Activated CD4-positive, alpha-beta T cell treated with anti-CD3 and anti-CD28 coated beads for 4 hours (primary cell): ENCODE data around the gene MCL1.
"Not testable (repeated sequence)": the region's sequence is repeated elsewhere in the genome, so short reads cannot be mapped to it uniquely, and the experiment has no call there.

ENCODE experiments used
- DNase-seq, 2 donors: peaks; one replicate each; pipeline ENCODE4 v3.0.0-alpha.2; 2020

The MCL1 gene

GRCh38 chr1:150601540-150601939 lies 22.1 kb upstream of the MCL1 start:
- no peak for DNase-seq

DNA sequence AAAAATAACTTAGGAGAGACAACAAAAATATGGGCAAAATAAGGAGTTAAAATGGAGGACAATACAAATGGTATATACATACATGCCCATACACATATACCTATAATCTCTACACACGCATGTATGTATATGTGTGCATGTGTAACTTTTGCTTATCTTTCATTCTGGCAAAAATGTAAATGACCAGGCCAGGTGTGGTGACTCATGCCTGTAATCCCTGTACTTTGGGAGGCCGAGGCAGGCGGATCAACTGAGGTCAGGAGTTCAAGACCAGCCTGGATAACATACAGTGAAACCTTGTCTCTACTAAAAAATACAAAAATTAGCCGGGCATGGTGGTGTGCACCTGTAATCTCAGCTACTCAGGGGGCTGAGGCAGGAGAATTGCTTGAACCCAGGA lies 18.9 kb upstream of the MCL1 start:
- not testable (repeated sequence) for DNase-seq

GRCh38 chr1:150596976-150597375 lies 17.6 kb upstream of the MCL1 start:
- no peak for DNase-seq

GRCh38 chr1:150596095-150596892 lies 16.9 kb upstream of the MCL1 start:
- DNase-seq = no peak

DNA sequence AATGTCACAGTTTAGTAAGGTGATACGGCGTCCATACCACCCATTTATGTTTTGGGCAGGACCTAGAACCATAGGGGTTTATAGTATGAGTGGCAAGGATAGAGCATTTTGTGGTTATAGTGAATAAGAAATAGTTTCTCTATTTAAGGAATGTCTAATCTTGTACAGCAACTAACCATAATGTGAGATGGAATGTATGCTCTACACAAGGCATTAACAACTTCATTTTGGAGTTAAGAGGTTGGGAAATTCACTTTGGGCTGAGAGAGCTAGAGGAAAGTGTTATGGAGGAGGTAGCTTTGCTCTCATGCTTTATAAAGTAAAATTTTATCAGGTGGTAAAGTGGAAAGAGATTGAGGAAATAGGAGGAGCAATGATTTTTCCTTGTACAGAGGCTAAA lies 3.0 kb upstream of the MCL1 start:
- no peak for DNase-seq

GRCh38 chr1:150581962-150582361 lies 2.6 kb upstream of the MCL1 start:
- DNase-seq = not testable (repeated sequence)

DNA sequence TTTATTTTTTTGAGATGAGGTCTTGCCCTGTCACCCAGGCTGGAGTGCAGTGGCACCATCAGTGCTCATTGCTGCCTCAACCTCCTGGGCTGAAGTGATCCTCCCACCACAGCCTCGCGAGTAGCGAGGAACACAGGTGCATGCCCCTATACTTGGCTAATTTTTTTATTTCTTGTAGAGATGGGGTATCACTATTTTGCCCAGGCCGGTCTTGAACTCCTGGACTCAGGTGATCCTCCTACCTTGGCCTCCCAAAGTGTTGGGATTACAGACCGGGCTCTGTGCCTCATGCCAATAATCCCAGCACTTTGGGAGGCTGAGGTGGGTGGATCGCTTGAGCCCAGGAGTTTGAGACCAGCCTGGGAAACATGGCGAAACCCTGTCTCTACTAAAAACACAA lies 2.0 kb upstream of the MCL1 start:
- DNase-seq = not testable (repeated sequence)

DNA sequence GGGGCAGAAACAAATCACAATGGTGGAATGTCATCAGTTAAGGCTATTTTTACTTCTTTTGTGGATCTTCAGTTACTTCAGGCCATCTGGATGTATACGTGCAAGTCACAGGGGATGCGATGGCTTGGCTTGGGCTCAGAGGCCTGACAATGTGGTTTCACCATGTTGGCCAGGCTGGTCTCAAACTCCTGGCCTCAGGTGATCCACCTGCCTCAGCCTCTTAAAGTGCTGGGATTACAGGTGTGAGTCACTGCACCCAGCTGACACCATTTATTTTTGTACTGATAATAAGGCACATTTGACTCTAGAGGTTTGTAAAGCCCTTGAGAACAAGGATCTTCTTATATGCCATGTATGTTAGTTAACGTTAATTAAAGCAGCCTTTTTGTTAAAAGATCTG lies 1.6 kb upstream of the MCL1 start:
- DNase-seq = not testable (repeated sequence)

DNA sequence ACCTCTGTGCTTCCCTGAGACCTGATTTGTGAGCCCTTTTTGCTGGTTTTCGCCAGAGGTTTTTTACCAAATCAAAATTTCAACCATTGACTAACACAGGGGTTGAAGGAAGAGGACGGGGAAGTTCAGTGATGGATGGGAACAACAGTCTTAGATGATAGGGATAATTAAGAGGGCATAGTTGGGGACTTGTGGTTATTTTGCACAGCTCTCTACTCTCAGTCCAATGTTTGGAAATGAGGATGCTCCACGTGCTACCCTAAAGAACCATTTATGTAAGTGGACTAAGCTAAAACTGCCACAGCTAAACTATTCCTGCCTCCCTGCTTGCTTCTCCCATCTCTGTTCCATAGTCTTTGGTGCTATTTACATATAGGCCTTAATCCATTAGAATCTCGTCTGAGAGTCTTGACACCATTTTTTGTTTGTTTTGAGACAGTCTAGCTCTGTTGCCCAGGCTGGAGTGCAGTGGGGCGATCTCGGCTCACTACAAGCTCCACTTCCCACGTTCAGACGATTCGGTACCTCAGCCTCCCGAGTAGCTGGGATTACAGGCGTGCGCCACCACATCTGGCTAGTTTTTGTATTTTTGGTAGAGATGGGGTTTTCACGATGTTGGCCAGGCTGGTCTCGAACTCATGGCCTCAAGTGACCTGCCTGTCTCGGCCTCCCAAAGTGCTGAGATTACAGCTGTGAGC lies 684 bp upstream of the MCL1 start:
- no peak for DNase-seq

DNA sequence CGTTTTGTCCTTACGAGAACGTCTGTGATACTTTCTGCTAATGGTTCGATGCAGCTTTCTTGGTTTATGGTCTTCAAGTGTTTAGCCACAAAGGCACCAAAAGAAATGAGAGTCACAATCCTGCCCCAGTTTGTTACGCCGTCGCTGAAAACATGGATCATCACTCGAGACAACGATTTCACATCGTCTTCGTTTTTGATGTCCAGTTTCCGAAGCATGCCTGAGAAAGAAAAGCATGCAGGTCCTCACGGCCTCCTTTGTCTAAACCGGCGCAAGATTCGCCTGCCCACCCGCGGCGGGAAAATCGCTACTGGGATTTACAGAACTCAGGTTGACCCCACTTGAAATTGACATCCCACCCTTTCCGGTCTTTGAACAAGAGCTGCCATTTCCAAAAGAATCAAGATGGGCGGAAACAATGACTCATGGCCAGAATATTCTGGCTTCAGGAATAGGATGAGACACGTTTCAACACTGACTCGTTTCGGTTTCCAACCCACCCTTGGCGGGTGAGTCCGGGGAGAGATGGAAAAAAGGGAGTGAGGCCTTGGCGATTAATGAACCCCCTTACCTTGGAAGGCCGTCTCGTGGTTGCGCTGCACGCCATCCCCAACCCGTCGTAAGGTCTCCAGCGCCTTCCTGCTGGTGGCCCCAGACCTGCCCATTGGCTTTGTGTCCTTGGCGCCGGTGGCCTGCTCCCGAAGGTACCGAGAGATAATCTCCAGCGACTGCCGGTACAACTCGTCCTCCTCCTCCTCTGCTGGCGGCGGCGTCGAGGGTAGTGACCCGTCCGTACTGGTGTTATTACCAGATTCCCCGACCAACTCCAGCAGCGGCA lies 919 bp downstream of the MCL1 start:
- DNase-seq = peak; percentile 61 to 65

DNA sequence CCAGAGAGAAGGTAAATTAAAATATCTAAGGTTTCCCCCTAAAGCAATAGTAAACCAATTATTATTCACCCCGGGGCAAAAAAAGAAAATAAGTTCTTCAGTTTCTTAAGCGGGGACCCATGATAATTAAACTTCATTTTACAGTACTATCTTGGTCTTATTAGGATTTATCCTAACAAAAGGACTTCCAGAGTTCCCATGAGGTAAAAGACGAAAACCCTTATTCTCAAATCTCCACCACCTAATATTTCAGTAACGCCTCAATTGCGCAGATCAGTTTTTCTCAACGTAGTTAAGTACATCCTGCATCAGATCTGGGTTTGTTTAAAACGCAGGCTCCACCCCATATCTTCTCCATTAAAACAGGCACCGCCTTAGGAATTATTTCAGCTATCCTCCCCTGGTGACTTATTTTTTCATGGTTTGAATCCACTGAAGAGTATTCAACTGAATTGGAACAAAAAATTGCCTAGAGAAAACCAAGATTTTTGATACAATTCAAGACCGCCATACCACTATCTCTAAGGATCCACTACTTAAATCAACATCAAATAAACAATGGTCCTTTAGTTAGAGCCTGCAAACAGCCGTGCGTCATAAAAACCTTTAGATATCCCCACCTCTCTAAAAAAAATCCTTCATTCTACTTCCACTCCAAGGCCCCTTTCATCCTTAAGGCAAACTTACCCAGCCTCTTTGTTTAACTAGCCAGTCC lies 1.7 kb downstream of the MCL1 start:
- DNase-seq = no peak

DNA sequence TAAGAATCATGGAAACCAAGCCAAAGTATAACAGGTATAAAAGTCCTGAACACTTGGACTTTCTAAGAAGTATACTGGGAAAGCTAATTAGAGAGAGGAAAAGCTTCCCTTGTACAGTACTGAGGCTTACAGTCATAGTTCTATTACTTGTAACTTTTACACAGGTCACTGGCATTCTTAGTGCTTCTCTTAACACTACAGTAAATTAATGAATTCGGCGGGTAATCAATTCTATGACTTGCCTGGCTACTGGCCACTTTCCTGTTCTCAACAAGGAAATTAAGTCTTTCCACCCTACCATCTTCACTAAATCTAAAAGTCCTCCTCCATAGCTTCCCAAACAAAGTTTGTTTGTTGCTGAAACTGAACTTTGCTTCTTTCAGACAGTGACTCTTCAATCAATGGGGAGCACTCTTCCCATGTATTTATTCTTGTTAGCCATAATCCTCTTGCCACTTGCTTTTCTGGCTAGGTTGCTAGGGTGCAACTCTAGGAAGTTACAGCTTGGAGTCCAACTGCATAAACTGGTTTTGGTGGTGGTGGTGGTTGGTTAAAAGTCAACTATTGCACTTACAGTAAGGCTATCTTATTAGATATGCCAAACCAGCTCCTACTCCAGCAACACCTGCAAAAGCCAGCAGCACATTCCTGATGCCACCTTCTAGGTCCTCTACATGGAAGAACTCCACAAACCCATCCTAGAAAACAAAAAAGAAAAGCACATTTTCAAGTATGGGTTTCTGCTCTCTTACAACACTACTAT lies 2.4 kb downstream of the MCL1 start:
- no peak for DNase-seq

DNA sequence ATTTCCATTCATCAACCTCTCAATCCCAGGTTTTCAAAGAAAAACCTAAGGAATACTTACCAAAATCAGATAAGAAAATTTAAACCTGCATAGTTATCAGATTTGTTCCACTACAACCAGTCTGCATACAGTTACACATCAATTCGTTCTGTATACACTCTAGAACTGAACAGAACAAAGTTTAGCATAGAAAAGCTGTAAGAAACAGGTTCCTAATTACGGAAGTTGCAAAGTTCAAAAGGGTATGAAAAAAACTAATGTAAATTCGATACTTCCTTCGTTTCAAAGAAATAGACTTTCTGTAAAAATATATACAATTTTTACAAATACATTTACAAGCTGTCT lies 3.1 kb downstream of the MCL1 start:
- DNase-seq = no peak

- no peak for DNase-seq
Measured at GRCh38 chr1:150575518-150576366, 3.7 kb downstream of the MCL1 start.

DNA sequence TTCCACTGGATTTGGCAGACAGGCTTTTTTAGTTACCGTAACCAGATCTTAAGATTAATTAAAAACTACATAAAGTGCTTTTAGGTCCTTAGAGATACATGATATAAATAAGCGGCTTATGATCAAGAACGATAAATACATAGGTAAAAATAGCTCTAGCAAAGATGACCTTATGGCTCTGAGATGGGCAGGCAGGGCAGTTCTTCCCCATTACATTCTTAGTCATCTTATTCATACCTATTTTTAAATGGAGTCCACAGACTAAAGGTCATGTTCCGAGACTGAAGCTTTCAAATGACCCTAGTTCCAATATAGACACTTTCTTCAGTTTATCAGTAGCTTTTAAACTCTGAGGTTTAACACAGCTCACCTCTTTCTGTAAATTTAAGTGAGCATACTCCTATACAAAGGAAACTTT lies 4.3 kb downstream of the MCL1 start:
- DNase-seq = no peak

DNA sequence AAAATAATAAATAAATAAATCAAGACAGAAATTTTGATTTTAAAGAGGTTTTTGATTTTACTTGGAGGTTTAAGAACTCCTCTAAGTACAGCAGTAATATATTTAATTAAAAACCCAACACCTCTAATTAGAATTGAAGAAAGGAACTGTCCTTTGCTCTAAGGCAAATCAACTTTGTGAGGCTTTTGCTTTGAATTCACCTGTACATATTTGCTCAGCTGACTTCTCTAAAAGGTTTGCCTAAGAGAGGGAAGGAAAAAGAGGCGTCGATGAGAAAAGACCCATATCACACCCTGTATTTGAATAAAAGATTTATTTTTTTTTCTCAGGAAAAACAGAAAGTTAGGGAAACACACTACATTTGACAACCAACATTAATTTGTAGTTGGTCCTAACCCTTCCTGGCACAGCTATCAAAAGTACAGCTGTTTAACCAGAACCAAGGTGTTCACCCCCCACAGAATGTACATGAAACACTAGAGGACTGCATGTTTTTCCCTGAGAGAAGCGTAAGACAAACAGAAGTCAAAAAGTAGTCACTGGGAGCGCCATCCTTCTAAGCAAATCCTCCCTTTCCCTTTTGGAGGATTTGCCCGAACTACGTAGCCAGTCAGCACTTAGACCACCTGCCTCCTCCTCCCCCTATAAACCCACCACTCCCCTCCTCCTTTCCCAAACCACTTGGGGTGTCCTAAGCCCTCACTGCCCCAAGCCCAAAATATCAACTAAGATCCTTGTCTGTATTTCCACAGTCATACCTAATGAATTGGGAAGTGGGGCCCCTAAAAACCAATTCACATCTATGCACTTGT lies 4.9 kb downstream of the MCL1 start:
- DNase-seq = no peak

DNA sequence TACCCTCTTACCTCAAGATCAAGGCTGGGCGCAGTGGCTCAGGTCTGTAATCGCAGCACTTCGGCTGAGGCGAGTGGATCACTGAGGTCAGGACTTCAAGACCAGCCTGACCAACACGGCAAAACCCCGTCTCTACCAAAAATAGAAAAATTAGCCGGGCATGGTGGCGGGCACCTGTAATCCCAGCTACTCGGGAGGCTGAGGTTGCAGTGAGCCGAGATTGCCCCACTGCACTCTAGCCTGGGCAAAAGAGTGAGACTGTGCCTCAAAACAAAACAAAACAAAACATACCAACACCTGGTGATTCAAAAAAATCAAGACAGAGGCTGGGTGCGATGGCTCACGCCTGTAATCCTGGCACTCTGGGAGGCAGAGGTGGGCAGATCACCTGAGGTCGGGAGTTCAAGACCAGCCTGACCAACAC lies 5.8 kb downstream of the MCL1 start:
- not testable (repeated sequence) for DNase-seq

DNA sequence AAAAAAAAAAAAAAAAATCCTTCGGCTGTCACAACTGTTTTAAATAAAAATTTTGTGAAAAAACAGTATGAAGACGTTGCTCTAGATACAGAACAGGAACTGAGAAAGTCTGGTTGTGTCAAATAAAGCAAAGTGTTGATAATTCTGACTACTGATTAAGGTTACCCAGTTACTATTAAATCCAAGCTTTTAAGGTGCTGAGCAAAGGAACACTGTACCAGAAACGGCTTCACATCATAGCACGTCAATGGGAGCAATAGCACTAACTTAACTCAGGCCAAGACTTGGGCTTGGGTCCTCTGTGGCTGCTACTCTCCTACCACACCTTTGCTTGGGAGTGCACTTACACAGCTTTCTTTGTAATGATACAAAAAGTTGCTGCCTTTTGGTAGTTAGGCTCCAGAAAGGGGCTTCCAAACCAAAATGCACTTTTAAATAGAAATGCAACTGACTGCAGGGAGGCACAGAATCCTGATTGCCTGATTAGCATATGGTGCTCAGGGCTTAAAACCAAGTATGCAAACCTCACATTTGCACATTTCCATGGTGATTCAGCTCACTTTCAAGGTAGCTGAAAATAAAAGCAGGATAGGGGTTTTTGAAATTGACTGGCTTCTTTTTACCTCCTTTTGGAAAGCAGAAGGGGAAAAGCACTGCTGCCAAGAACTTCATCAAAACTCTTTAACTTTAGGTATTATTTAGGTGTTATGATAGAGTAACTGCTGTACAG lies 6.3 kb downstream of the MCL1 start:
- no peak for DNase-seq

- no peak for DNase-seq
Measured at GRCh38 chr1:150568594-150568966, 10.8 kb downstream of the MCL1 start.
